ENCODE measurements around the gene PPP4R3A. TPM values are rescaled to one million over a fixed set of nuclear protein-coding genes. Genes with fewer than 3 reads are reported as not detected.

PPP4R3A gene
- 102 TPM for total RNA-seq

DNA sequence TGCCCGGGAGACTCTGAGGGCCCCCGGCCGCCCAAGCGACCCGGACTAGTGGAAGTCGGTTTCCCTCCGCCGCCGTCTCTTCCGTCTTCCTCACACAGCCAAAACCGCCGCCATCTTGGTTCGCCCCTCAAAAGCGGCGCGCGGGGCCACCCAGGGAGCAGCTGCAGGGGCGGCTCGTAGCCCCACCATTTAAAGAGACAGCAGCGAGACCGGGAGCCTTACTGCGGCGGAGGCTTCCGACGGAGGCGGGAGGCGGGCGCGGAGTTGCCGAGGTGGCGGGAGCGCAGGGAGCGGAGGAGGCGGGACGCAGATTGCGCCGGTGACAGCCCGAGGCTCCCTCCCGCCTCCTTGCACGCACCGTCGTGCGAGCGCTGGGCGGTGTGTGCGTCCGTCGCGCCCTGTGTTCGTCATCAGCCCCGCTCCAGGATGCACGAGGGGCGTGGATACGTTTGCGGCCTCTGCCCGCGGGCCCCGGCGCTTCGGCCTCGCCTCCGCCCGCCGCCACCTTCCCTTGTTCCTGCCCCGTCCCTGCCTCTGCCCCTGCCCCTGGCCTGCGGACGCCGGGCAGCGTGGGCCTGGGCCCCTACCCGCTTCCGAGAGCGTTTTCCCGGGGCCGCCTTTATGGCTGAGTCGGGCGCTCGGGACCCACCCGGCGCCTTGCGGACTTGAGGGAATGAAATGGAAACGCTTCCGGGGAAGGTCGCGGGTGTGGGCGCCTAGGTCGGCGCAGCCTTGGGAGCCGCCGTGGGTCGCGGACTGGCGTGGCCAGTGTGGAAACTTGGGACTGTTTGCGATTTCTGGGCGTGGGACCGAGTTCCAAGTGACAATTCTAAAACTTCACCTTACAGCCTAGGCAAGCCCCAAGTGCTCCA, at the start of gene PPP4R3A:
Gene PPP4R3A (minus strand): TSS at position 140 of the 872 bp plus-strand sequence. CDS start 663 bp downstream, outside the sequence.

DNA sequence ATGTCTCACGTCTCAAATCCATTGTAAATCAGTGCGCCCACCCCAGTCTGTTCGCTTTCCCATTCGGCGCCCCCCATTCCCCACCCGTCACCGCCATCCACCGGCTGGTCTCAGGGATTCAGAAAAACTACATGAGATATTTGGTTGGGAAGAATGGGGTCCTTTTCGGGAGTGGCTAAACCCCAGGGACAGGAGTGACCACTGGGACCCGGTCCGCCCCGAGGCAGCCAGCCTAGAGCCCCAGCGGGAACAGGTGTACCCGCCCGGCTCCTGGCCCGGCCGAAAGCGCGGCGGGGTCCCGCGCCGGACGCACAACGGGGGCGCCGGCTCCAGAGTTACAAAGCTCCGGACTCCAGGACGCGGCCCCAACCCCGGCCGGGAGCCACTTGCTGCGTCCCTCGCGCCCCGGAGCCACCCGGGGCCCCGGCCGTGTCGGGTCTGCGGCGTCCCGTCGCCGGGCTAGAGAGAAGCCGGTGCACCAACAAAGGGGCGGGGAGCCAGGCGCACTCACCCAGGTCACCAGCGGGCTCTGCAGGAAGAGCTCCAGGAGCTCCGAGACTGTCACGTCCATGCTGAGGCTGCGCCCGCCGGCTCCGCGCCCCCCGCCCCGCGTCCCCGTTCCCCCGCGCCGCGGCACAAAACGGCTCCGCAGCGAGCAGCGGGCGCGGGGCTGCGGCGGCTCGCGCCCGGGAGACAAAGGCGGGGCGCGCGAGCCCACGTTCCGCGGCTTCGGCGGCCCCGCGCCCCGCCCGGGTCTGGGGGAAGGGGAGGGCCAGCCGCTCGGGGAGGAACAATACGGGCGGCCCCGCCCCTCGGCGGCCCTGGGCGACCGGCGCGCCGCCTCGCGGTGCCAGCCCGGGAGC, 92.8 kb downstream of the PPP4R3A start, which contains the start of gene CCDC88C:
Gene CCDC88C (minus strand): TSS at position 701 of the 863 bp plus-strand sequence. CDS start 130 bp downstream, at position 571.

Small RNA genes lying within 50 kb of the gene (small RNA-seq; reads per million reads assigned to genes)
- not detected for gene AL133373.1

Other genes starting within 250 kb of the PPP4R3A start
- 60.0 TPM for gene CCDC88C, start 92.5 kb downstream of the PPP4R3A start, total RNA-seq
- 3.5 TPM for gene CATSPERB, start 221.8 kb upstream of the PPP4R3A start, total RNA-seq